ENCODE data around the gene AFF1. TPM values are rescaled to one million over a fixed set of nuclear protein-coding genes. Genes with fewer than 3 reads are reported as not detected.

Gene AFF1
- total and polyA plus RNA-seq, 2 of the 4 experiments (the other 2 are of a cell fraction), result 7.0 to 9.6 TPM

- TF ChIP-seq NFE2L2 (IDR thresholded peaks at IDR 0.05; ENCODE audit: low read depth, low read length) (no peak), CEBPB (IDR thresholded peaks at IDR 0.05; ENCODE audit: low read depth, low read length) (no peak), MAZ (IDR thresholded peaks at IDR 0.05; ENCODE audit: borderline replicate concordance, low read depth, low read length) (no peak), SMC3 (IDR thresholded peaks at IDR 0.05; ENCODE audit: low read depth, low read length) (no peak)
Observed at GRCh38 chr4:87042986-87043820, 108.4 kb downstream of the AFF1 start (continued).

GRCh38 chr4:87044511-87045233 lies 109.9 kb downstream of the AFF1 start:
- Histone ChIP-seq H3K18ac (ENCODE audit: low read depth, low read length) (no peak overlapping the region), H3K79me1 (ENCODE audit: low read depth in 1 of 2, low read length in 2 of 2) (peaks cover 40 to 68% of the 10 kb centered on the region in 2 experiments), H4K8ac (ENCODE audit: low read depth in 2 of 2, low read length in 2 of 2) (no peak overlapping the region), H2BK120ac (ENCODE audit: low read depth, low read length) (no peak overlapping the region), H3K14ac (replicated peaks; ENCODE audit: low read depth, low read length) (no peak overlapping the region), H3K27ac (ENCODE audit: insufficient read depth, low read length) (no peak overlapping the region), H2AK9ac (replicated peaks; ENCODE audit: low read depth, low read length, poor library complexity) (no peak overlapping the region), H4K91ac (ENCODE audit: insufficient read depth, low read depth, low read length) (no peak overlapping the region), H3K4me2 (ENCODE audit: low read depth, low read length) (no peak overlapping the region; the same call in 1 of the 2 replicates), H2AFZ (replicated peaks; ENCODE audit: low read length, poor library complexity) (no peak overlapping the region), H3K4me3 (ENCODE audit: insufficient read depth, low read depth, low read length) (no peak overlapping the region), H3K27me3 (ENCODE audit: control insufficient read depth, insufficient read depth, low read length) (no peaks in the 10 kb centered on the region), H2BK15ac (ENCODE audit: low read depth, low read length) (no peak overlapping the region), H4K20me1 (ENCODE audit: insufficient read depth, low read length) (peaks cover 21% of the 10 kb centered on the region; the same call in 1 of the 2 replicates), H3K4ac (ENCODE audit: low read depth, low read length) (no peak overlapping the region), H3K23ac (ENCODE audit: low read depth, low read length) (peak overlapping the region; percentile 39; the same call in 1 of the 2 replicates), H3K4me1 (ENCODE audit: control insufficient read depth, insufficient read depth, low read length) (peaks cover 2% of the 10 kb centered on the region), H3K36me3 (ENCODE audit: control insufficient read depth, insufficient read depth, low read length) (peaks cover 10% of the 10 kb centered on the region), H3K9me3 (ENCODE audit: control insufficient read depth, insufficient read depth, low read length) (no peaks in the 10 kb centered on the region), H3K56ac (ENCODE audit: extremely low read depth, insufficient read depth, low read length) (no peak overlapping the region), H4K5ac (ENCODE audit: low read depth, low read length) (no peak overlapping the region), H3K9ac (ENCODE audit: low read depth, low read length) (no peak overlapping the region), H2BK5ac (ENCODE audit: low read depth, low read length, poor library complexity, severe bottlenecking) (no peak overlapping the region), H2BK20ac (ENCODE audit: low read depth, low read length) (no peak overlapping the region), H2AK5ac (ENCODE audit: low read depth, low read length) (no peak overlapping the region), H3K9me1 (ENCODE audit: insufficient read depth, low read length) (peaks cover 2% of the 10 kb centered on the region; the same call in 1 of the 2 replicates)
- POLR2A ChIA-PET (ENCODE audit: unreplicated experiment), result no interaction called here
- WGBS, 2 experiments (ENCODE audit: extremely low coverage in 2 of 2, insufficient read length in 1 of 2), result 52% methylated on average over 2 of the region's 6 CpGs; no CpG with 5 or more reads in 1 of the 2 experiments
- in situ Hi-C loops (cut with MboI; ENCODE audit: low sequenced_read_pairs) (no loop called here), dilution Hi-C loops (cut with HindIII; ENCODE audit: low sequenced_read_pairs, unreplicated experiment) (no loop called here), intact Hi-C loops (cut with micrococcal nuclease) (no loop called here)
- CTCF ChIA-PET, result no interaction called here
- no peak for TF ChIP-seq USF2 (IDR thresholded peaks at IDR 0.05; ENCODE audit: low read depth, low read length)
- no peak for TF ChIP-seq SMC3 (IDR thresholded peaks at IDR 0.05; ENCODE audit: low read depth, low read length)
- no peak for TF ChIP-seq MXI1 (IDR thresholded peaks at IDR 0.05; ENCODE audit: borderline replicate concordance, low read depth, low read length)
- TF ChIP-seq FOS (IDR thresholded peaks at IDR 0.05; ENCODE audit: low read depth, low read length), result no peak
- TF ChIP-seq CTCF (conservative IDR thresholded peaks at IDR 0.05; ENCODE audit: low read depth, low read length), result no peak
- no peak for TF ChIP-seq MAFK (IDR thresholded peaks at IDR 0.05; ENCODE audit: low read depth, low read length)
- no peak for TF ChIP-seq CHD1 (IDR thresholded peaks at IDR 0.05; ENCODE audit: low read depth, low read length)
- no peak for TF ChIP-seq MAZ (IDR thresholded peaks at IDR 0.05; ENCODE audit: borderline replicate concordance, low read depth, low read length)
- TF ChIP-seq RCOR1 (IDR thresholded peaks at IDR 0.05; ENCODE audit: insufficient replicate concordance, low read length), result no peak
- no peak for TF ChIP-seq NFE2L2 (IDR thresholded peaks at IDR 0.05; ENCODE audit: low read depth, low read length)
- TF ChIP-seq RAD21 (IDR thresholded peaks at IDR 0.05; ENCODE audit: low read length), result no peak
- DNase-seq, result no peak
- no TSS peak for BruUV-seq (replicated peaks)
- no peak for ATAC-seq (ENCODE audit: low read depth)

Measured in IMR-90 (cell line).